Measurements from ENCODE around the gene VPS13A. TPM values are rescaled to one million over a fixed set of nuclear protein-coding genes. Genes with fewer than 3 reads are reported as not detected.
"Not testable (repeated sequence)": the region's sequence is repeated elsewhere in the genome, so short reads cannot be mapped to it uniquely, and the experiment has no call there.

The VPS13A gene
- polyA plus RNA-seq, 4 donors, result 31.0 to 40.9 (median 35.3) TPM

DNA sequence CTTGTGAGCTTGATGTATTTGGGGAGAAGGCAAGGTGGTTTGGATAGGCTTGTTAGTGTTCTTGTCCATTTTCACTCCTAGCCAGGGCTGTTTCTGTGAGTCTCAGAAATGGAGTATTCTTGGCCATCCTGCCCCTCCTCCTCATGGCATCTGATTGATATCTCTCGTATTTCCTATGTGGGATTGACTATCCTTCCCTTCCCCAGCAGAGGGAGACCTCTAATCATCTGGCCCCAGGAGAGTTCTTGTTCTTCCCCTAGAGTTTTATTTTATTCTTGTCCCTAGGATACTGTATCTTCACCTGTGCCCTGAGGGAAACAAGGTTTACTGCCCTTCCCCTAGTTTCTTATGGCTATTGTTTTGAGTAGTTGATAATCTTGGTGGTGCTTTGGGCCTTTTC lies 114.4 kb downstream of the VPS13A start:
- no peak for DNase-seq (ENCODE audit: low read depth in 4 of 4, low spot score in 3 of 4)

- DNase-seq (ENCODE audit: low read depth in 4 of 4, low spot score in 3 of 4), result no peak
Observed at GRCh38 chr9:77293949-77294348, 116.6 kb downstream of the VPS13A start.

- DNase-seq (ENCODE audit: low read depth in 4 of 4, low spot score in 3 of 4), result no peak
Observed at GRCh38 chr9:77304543-77304942, 127.2 kb downstream of the VPS13A start.

DNA sequence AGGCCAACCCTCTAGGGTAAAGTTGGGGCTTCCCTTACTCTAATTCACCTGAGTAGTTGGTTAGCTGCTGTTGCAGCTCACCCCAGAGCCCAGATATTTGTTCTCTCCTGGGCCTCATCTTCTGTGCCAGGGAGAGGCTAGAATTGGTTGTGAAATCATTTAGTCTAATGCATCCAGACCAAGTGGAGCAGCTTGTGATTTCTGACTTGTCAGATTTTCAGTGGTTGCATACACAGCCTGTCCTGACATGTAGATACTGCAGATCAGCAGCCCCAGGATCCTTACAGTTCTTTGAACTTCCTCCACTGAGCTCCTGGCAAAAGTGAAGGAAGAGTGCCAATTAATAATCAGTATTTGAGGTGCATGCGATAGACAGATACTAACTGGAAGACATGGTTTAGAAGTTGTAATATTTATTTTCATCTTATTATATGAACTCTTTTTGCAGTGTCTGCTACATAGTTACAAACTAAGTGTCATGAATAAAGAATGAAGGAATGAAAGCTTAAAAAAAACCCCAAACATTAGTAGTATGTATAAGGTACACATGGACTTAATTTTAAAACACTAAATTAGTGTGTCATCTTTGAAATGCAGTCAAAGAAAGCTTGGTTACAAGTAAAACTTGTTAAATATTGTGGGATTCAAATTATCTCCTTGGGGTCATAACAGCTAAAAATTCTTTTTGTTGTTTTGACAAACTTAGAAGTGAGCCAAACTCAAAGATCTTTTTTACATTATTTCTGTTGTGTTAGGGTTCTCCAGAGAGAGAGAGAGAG lies 128.5 kb downstream of the VPS13A start:
- no peak for DNase-seq (ENCODE audit: low read depth in 4 of 4, low spot score in 3 of 4)

DNA sequence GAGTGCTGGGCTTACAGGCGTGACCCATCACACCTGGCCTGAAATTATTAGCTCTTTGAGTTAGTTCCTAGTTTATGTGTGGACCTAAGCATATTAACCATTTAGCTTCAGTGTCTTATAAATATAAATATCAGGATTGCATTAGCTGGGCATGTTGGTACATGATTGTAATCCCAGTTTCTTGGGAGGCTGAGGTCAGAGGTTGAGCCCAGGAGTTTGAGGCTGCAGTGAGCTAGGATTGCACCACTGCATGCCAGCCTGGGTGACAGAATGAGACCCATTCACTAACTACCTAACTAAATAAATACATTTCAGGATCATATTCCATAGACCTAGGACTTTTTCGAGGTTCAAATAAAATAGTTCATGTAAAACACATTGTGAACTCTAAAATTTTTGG lies 129.8 kb downstream of the VPS13A start:
- no peak for DNase-seq (ENCODE audit: low read depth in 4 of 4, low spot score in 3 of 4)

DNA sequence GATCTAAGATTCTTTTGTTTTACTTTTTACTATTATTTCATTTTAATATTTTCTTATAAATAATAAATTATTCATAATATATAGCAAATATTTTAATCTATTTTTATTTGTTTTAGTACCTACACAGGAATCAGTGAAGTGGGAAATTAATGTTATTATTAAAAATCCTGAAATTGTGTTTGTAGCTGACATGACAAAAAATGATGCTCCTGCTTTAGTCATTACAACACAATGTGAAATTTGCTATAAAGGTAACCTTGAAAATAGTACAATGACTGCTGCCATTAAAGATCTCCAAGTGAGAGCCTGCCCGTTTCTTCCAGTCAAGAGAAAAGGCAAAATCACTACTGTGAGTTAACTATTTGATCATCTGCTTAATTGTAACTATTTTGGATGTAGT lies 138.7 kb downstream of the VPS13A start:
- no peak for DNase-seq (ENCODE audit: low read depth in 4 of 4, low spot score in 3 of 4)

- DNase-seq (ENCODE audit: low read depth in 4 of 4, low spot score in 3 of 4), result no peak
Observed at GRCh38 chr9:77325058-77325457, 147.7 kb downstream of the VPS13A start.

DNA sequence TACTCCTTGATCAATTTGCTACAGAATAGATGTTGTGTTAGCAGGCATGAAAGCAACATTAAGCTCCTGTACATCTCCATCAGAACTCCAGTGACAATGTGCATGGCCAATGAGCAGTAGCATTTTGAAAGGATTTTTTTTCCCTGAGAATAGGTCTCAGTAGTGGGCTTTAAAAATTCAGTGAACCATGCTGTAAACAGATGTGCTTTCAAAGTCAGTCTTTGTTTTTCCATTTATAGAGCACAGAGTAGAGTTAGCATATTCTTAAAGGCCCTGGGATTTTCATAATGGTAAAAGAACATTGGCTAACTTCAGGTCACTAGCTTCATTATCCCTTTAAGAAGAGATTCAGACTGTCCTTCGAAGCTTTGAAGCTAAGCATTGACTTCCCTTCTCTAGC lies 150.8 kb downstream of the VPS13A start:
- DNase-seq (ENCODE audit: low read depth in 4 of 4, low spot score in 3 of 4), result no peak

DNA sequence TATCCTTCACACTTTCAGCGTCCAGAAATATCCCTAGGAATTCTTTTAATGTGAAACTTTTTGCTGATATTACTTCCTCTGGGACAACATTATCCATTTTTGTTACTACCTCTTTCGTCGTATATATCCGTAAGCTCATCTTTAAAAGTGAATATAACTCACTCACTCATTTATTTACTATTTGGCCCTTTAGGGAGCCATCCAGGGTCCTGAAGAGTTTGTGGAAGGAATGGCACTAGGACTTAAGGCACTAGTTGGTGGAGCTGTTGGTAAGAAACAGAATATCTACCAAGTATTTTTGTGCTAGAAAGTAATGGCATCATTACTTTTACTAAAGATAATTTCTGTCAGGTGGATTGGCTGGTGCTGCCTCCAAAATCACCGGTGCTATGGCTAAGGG lies 192.7 kb downstream of the VPS13A start:
- DNase-seq (ENCODE audit: low read depth in 4 of 4, low spot score in 3 of 4), result no peak

- DNase-seq (ENCODE audit: low read depth in 4 of 4, low spot score in 3 of 4), result no peak
Observed at GRCh38 chr9:77374266-77374665, 196.9 kb downstream of the VPS13A start.

DNA sequence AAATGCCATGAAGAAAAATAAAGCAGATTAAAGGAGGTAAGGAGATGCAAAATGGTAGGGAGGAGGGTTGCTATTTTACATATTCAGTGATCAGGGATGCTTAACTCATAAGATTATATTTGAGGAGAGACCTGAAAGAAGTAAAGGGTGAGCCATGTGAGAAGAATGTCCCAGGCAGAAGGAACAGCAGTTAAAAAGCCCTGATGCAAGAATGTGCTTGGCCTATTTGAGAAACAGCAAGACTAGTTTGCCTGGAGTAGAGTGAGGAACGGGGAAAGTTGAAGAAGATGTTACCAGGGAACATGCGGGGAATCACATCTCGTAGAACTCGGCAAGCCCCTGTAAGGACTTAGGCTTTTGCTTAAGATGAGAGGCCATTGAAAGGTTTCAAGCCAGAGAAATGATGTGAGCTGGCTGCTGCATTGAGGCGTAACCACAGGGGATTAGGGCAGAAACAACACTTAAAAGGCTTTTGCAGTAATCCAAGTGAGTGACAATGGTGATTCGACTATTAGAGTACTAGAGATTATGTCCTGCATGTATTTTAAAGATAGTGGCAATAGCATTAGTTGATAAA lies 198.7 kb downstream of the VPS13A start:
- no peak for DNase-seq (ENCODE audit: low read depth in 4 of 4, low spot score in 3 of 4)

- DNase-seq (ENCODE audit: low read depth in 4 of 4, low spot score in 3 of 4), result no peak
Observed at GRCh38 chr9:77384406-77384805, 207.1 kb downstream of the VPS13A start.

DNA sequence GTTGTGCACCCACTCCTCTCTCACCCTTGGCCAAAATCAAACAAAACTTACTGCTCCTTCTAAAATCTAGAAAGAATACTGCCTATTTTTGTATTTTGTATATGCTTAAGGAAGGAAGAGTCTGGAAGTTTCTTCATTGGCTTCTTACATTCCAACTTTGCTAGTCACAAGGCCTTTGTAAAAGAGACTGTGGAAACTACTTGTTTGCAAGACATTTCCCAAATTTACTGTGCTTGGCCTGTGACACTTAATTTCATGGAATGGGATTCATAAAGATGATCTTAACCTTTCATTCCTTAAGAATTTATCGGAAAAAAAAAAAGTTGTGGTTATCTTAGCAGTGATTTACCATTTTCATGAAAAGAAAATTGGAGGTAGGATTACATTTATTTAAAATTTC lies 208.9 kb downstream of the VPS13A start:
- DNase-seq (ENCODE audit: low read depth in 4 of 4, low spot score in 3 of 4), result no peak

DNA sequence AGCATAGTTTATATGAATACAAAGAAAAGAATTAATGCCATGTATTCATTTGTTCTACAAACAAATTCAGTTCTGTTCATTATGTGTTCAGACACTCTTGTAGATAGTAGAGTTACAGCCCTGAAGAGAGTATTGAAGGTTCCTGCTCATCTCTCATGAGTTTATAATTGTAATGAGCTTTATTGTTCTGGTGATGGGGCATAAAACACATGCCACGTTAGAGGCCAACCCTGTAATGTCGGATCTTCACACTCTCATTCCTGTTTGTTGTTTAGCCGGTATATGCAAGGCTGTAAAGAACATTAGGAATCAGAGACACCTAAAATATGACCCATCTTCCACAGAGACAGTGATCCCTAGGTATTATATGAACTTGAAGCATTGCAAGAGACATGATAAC lies 214.5 kb downstream of the VPS13A start:
- no peak for DNase-seq (ENCODE audit: low read depth in 4 of 4, low spot score in 3 of 4)

- DNase-seq (ENCODE audit: low read depth in 4 of 4, low spot score in 3 of 4), result no peak
Observed at GRCh38 chr9:77392328-77392727, 215.0 kb downstream of the VPS13A start.

- not testable (repeated sequence) for DNase-seq (ENCODE audit: low read depth in 4 of 4, low spot score in 3 of 4)
Observed at GRCh38 chr9:77398581-77398980, 221.2 kb downstream of the VPS13A start.

DNA sequence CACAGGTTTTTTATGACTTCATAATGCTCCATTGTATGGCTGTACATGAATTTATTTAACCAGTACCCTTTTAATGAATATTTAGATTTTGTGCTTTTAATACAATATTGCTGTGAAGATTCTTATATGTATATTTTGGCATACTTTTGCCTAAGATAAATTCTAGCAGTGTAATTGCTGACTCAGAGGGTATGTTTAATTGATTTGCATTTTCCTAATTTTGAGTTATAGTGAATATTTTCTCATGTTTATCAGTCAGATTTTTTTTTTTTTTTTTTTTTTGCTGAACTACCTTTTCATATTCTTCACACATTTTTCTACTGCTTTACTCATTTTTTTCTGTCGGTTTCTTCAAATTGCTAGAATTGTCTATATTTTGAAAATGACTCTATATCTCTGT lies 222.6 kb downstream of the VPS13A start:
- DNase-seq (ENCODE audit: low read depth in 4 of 4, low spot score in 3 of 4), result no peak

- DNase-seq (ENCODE audit: low read depth in 4 of 4, low spot score in 3 of 4), result no peak
Observed at GRCh38 chr9:77402286-77402685, 225.0 kb downstream of the VPS13A start.

- no peak for DNase-seq (ENCODE audit: low read depth in 4 of 4, low spot score in 3 of 4)
Observed at GRCh38 chr9:77403239-77403638, 225.9 kb downstream of the VPS13A start.

GRCh38 chr9:77408521-77408920 lies 231.2 kb downstream of the VPS13A start:
- not testable (repeated sequence) for DNase-seq (ENCODE audit: low read depth in 4 of 4, low spot score in 3 of 4)

GRCh38 chr9:77417566-77417965 lies 240.2 kb downstream of the VPS13A start:
- DNase-seq (ENCODE audit: low read depth in 4 of 4, low spot score in 3 of 4), result no peak

DNA sequence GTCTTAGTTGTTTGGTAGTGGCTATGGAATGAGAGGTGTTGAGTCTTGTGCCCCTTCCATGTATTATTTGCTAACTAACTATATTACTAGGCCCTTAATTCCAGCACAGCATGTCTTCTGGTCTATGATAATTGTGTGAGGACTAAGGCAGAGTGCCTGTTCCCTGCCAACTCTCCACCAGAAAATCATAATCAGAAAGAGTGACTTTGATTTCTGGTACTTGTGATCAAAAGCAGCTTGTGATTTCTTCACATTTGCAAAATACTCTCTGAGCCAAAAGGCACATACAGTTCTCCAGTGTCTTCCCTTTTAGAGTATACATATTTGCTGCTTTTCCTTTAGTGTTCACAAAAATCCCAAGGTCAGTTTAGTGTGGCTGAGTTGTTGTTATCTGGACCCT lies 240.9 kb downstream of the VPS13A start:
- no peak for DNase-seq (ENCODE audit: low read depth in 4 of 4, low spot score in 3 of 4)

DNA sequence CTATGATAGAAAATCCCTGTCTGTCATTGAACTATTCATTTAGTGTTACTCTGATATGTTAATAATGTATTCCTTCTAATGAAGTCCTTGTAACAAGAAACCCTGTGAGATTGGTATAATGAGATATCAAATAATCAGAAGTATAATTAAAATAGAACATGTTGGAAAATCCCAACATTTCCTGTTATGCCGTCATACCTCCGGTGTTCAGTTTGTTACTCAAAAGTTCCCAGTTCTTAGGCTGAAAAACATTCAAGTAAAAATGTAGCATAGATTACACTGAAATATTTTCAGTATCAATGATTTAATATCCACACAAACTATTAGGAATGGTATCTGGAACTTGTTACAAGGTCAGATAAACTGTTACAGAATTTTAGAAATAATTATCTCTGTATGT lies 243.3 kb downstream of the VPS13A start:
- DNase-seq (ENCODE audit: low read depth in 4 of 4, low spot score in 3 of 4), result no peak

Measured in right renal pelvis (tissue), 4 donors.